WTC11 (cell line): ENCODE results near the gene TBC1D22B. TPM values are rescaled to one million over a fixed set of nuclear protein-coding genes. Genes with fewer than 3 reads are reported as not detected.

ENCODE experiments used
- ATAC-seq: fragments of 200-7000 bp; cut with Tn5 transposase; 2 replicates; pipeline ENCODE4 v1.10.0; 2021; ENCODE audit warnings: mild to moderate bottlenecking, moderate library complexity
- CTCF ChIA-PET: fragments of 300-600 bp; sonication (Branson Sonifier 250); formaldehyde crosslinking; loops from one replicate; lab custom pipeline; 2021; ENCODE audit warnings: antibody characterized with exemption; lab: Charles Lee
- POLR2A ChIA-PET: fragments of 350-600 bp; sonication (Branson Sonifier 250); formaldehyde crosslinking; loops from one replicate; lab custom pipeline; 2021; ENCODE audit warnings: antibody characterized with exemption; lab: Charles Lee
- DNase-seq: peaks from one replicate; pipeline ENCODE4 v3.0.0; 2021; ENCODE audit warnings: low spot score
- H3K27ac Mint-ChIP-seq: 2 replicates; pipeline ENCODE4 v1.8.0; 2021; ENCODE audit warnings: mixed read lengths
- H3K27me3 Mint-ChIP-seq: 2 replicates; pipeline ENCODE4 v1.8.0; 2021; ENCODE audit warnings: low read depth, mild to moderate bottlenecking, moderate library complexity, mixed read lengths
- H3K36me3 Mint-ChIP-seq: 2 replicates; pipeline ENCODE4 v1.8.0; 2021; ENCODE audit warnings: mixed read lengths
- H3K4me1 Mint-ChIP-seq: 2 replicates; pipeline ENCODE4 v1.8.0; 2022; ENCODE audit warnings: mixed read lengths
- H3K4me3 Mint-ChIP-seq: 2 replicates; pipeline ENCODE4 v1.8.0; 2021; ENCODE audit warnings: mild to moderate bottlenecking, moderate library complexity, mixed read lengths
- H3K9me3 Mint-ChIP-seq: 2 replicates; pipeline ENCODE4 v1.8.0; 2021; ENCODE audit warnings: mixed read lengths
- ATF1 ChIP-seq: sonication (generic); formaldehyde crosslinking; IDR thresholded peaks from 2 replicates; pipeline ENCODE4 v1.8.1; 2023; ENCODE audit warnings: mild to moderate bottlenecking, moderate library complexity, missing genetic modification reagents
- ATF6 ChIP-seq: sonication (generic); formaldehyde crosslinking; IDR thresholded peaks from 2 replicates; pipeline ENCODE4 v1.8.1; 2023; ENCODE audit warnings: mild to moderate bottlenecking, missing genetic modification reagents
- ESRRA ChIP-seq: sonication (generic); formaldehyde crosslinking; IDR thresholded peaks from 2 replicates; pipeline ENCODE4 v1.8.1; 2022; ENCODE audit warnings: mild to moderate bottlenecking, missing genetic modification reagents, borderline replicate concordance
- HMGXB4 ChIP-seq: sonication (generic); formaldehyde crosslinking; IDR thresholded peaks from 2 replicates; pipeline ENCODE4 v1.8.1; 2023; ENCODE audit warnings: mild to moderate bottlenecking, moderate library complexity, missing genetic modification reagents
- OVOL2 ChIP-seq: fragments of 250-450 bp; sonication (Bioruptor Pico); IDR thresholded peaks from 2 replicates; pipeline ENCODE4 v1.9.0; 2021; ENCODE audit warnings: mild to moderate bottlenecking, borderline replicate concordance
- PRDM15 ChIP-seq: sonication (generic); formaldehyde crosslinking; IDR thresholded peaks from 2 replicates; pipeline ENCODE4 v1.8.0; 2022; ENCODE audit warnings: missing genetic modification reagents
- PREB ChIP-seq: sonication (generic); formaldehyde crosslinking; IDR thresholded peaks from 2 replicates; pipeline ENCODE4 v1.8.1; 2022; ENCODE audit warnings: mild to moderate bottlenecking, missing genetic modification reagents, moderate library complexity, borderline replicate concordance
- PRRX2 ChIP-seq: fragments of 250-450 bp; sonication (Bioruptor Pico); IDR thresholded peaks from 2 replicates; pipeline ENCODE4 v1.8.0; 2021; ENCODE audit warnings: mild to moderate bottlenecking
- ZMAT4 ChIP-seq: fragments of 250-450 bp; sonication (Bioruptor Pico); IDR thresholded peaks from 2 replicates; pipeline ENCODE4 v1.9.0; 2021; ENCODE audit warnings: mild to moderate bottlenecking
- ZNF121 ChIP-seq: sonication (generic); formaldehyde crosslinking; IDR thresholded peaks from 2 replicates; pipeline ENCODE4 v1.8.0; 2023; ENCODE audit warnings: missing genetic modification reagents
- ZNF281 ChIP-seq: sonication (generic); formaldehyde crosslinking; IDR thresholded peaks from 2 replicates; pipeline ENCODE4 v1.8.0; 2023; ENCODE audit warnings: mild to moderate bottlenecking, missing genetic modification reagents
- ZNF423 ChIP-seq: fragments of 250-450 bp; sonication (Bioruptor Pico); IDR thresholded peaks from 2 replicates; pipeline ENCODE4 v2.1.2; 2022; ENCODE audit warnings: mild to moderate bottlenecking, moderate library complexity
- ZNF671 ChIP-seq: fragments of 250-450 bp; sonication (Bioruptor Pico); IDR thresholded peaks from 2 replicates; pipeline ENCODE4 v1.8.0; 2021; ENCODE audit warnings: mild to moderate bottlenecking
- total RNA-seq: library from RNA; stranded (reverse); gene quantifications from 3 replicates; pipeline ENCODE4 v1.2.3, GENCODE V29; 2021
- TF ChIP-seq, protein P1 (sequence below): sonication (generic); formaldehyde crosslinking; IDR thresholded peaks from 2 replicates; pipeline ENCODE4 v1.8.1; 2023; ENCODE audit warnings: mild to moderate bottlenecking, missing genetic modification reagents
- TF ChIP-seq, protein P2 (sequence below): sonication (generic); formaldehyde crosslinking; IDR thresholded peaks from 2 replicates; pipeline ENCODE4 v1.8.0; 2022; ENCODE audit warnings: mild to moderate bottlenecking, missing genetic modification reagents
- TF ChIP-seq, protein P3 (sequence below): sonication (generic); formaldehyde crosslinking; IDR thresholded peaks from 2 replicates; pipeline ENCODE4 v1.8.0; 2022; ENCODE audit warnings: mild to moderate bottlenecking, missing genetic modification reagents
- TF ChIP-seq, protein P4 (sequence below): sonication (generic); formaldehyde crosslinking; IDR thresholded peaks from 2 replicates; pipeline ENCODE4 v1.8.1; 2022; ENCODE audit warnings: missing genetic modification reagents, borderline replicate concordance

Gene TBC1D22B
- total RNA-seq, 1 experiment from 2014 or later: 16.4 TPM

DNA sequence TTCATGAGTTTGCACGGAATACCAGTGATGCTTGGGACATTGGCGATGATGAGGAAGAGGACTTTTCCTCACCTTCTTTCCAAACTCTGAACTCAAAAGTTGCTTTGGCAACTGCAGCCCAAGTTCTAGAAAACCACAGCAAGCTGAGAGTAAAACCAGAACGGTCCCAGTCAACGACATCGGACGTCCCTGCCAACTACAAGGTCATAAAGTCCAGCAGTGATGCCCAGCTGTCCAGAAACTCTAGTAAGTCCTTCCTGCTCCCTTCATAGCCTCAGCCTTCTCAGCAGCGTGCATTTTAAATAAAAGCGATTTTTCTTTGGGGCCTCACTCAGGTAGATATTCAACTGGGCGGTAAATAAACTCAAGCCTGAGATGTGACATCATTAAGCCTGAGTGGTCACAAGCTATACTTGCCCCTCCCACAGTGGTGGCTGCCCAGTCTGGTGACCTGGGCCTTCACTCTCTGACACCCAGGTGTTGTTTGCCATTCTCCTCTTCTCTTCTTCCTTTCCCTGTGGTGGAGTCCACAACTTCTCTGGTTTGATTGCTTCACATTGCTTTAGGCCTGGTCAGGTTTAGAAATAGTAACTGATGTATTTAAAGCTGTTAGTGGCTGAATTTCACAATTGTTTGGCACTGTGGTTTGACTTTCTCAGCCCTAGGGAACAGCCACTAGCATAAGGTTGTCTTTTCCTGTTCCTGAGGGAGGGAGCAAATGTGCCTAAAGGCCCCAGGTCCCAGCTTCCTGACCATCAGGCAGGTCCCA is 22.0 kb downstream of the TBC1D22B start:
- TF ChIP-seq, protein P1, sequence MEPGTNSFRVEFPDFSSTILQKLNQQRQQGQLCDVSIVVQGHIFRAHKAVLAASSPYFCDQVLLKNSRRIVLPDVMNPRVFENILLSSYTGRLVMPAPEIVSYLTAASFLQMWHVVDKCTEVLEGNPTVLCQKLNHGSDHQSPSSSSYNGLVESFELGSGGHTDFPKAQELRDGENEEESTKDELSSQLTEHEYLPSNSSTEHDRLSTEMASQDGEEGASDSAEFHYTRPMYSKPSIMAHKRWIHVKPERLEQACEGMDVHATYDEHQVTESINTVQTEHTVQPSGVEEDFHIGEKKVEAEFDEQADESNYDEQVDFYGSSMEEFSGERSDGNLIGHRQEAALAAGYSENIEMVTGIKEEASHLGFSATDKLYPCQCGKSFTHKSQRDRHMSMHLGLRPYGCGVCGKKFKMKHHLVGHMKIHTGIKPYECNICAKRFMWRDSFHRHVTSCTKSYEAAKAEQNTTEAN (CRISPR knock-in tag): no peak
- no peak for TF ChIP-seq ZNF121 (CRISPR knock-in tag)
- TF ChIP-seq ZMAT4: no peak
- no peak for TF ChIP-seq ZNF423 (CRISPR knock-in tag)
- TF ChIP-seq, protein P2, sequence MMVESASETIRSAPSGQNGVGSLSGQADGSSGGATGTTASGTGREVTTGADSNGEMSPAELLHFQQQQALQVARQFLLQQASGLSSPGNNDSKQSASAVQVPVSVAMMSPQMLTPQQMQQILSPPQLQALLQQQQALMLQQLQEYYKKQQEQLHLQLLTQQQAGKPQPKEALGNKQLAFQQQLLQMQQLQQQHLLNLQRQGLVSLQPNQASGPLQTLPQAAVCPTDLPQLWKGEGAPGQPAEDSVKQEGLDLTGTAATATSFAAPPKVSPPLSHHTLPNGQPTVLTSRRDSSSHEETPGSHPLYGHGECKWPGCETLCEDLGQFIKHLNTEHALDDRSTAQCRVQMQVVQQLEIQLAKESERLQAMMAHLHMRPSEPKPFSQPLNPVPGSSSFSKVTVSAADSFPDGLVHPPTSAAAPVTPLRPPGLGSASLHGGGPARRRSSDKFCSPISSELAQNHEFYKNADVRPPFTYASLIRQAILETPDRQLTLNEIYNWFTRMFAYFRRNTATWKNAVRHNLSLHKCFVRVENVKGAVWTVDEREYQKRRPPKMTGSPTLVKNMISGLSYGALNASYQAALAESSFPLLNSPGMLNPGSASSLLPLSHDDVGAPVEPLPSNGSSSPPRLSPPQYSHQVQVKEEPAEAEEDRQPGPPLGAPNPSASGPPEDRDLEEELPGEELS: no peak
- no peak for TF ChIP-seq OVOL2 (CRISPR knock-in tag)
- TF ChIP-seq, protein P3, sequence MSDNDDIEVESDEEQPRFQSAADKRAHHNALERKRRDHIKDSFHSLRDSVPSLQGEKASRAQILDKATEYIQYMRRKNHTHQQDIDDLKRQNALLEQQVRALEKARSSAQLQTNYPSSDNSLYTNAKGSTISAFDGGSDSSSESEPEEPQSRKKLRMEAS (CRISPR knock-in tag): no peak
- TF ChIP-seq PREB: no peak
- TF ChIP-seq ATF1: no peak
- no peak for TF ChIP-seq HMGXB4
- TF ChIP-seq, protein P4, sequence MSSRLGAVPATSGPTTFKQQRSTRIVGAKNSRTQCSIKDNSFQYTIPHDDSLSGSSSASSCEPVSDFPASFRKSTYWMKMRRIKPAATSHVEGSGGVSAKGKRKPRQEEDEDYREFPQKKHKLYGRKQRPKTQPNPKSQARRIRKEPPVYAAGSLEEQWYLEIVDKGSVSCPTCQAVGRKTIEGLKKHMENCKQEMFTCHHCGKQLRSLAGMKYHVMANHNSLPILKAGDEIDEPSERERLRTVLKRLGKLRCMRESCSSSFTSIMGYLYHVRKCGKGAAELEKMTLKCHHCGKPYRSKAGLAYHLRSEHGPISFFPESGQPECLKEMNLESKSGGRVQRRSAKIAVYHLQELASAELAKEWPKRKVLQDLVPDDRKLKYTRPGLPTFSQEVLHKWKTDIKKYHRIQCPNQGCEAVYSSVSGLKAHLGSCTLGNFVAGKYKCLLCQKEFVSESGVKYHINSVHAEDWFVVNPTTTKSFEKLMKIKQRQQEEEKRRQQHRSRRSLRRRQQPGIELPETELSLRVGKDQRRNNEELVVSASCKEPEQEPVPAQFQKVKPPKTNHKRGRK: no peak
- no peak for TF ChIP-seq ZNF281
- TF ChIP-seq PRRX2: no peak
- TF ChIP-seq ATF6 (CRISPR knock-in tag): no peak
- TF ChIP-seq ESRRA (CRISPR knock-in tag): no peak
- TF ChIP-seq PRDM15 (CRISPR knock-in tag): no peak
- TF ChIP-seq ZNF671 (CRISPR knock-in tag): no peak
- 0 out of 2 replicates have a peak, but pooled peaks cover 5% of the 10 kb centered on the region for H3K4me1 Mint-ChIP-seq
- peak overlapping the region; percentile 25; the same call in 1 of the 2 replicates for H3K27ac Mint-ChIP-seq
- CTCF ChIA-PET: no interaction called here
- H3K27me3 Mint-ChIP-seq: no peaks in the 10 kb centered on the region
- no peaks in the 10 kb centered on the region for H3K9me3 Mint-ChIP-seq
- no peak overlapping the region for H3K4me3 Mint-ChIP-seq
- ATAC-seq (no peak), DNase-seq (no peak)
- POLR2A ChIA-PET: no interaction called here
- H3K36me3 Mint-ChIP-seq: peaks cover 35% of the 10 kb centered on the region
